GM20000 (cell line): ENCODE results near the gene DGKA.
"Not testable (repeated sequence)": the region's sequence is repeated elsewhere in the genome, so short reads cannot be mapped to it uniquely, and the experiment has no call there.

Experiments used
- DNase-seq: peaks from one replicate; pipeline ENCODE4 v3.0.0; 2012; ENCODE audit warnings: low spot score
- CTCF ChIP-seq: IDR thresholded peaks from 2 replicates; pipeline ENCODE4 v1.5.1; 2012; ENCODE audit warnings: mild to moderate bottlenecking, control low read depth; ENCODE audit errors: extremely low read depth, missing control alignments

The DGKA gene

GRCh38 chr12:55972042-55972441, 41.1 kb downstream of the DGKA start:
- no peak for TF ChIP-seq CTCF
- DNase-seq = no peak

- no peak for TF ChIP-seq CTCF
- no peak for DNase-seq
Measured at GRCh38 chr12:55972456-55972855, 41.5 kb downstream of the DGKA start.

- TF ChIP-seq CTCF = no peak
- DNase-seq = no peak
Measured at GRCh38 chr12:55972911-55973598, 42.1 kb downstream of the DGKA start.

- DNase-seq = peak; percentile 94
- TF ChIP-seq CTCF = no peak
Measured at GRCh38 chr12:55973599-55974307, 42.8 kb downstream of the DGKA start, which contains the start of gene RAB5B. RAB5B (plus strand) TSS chr12:55974078; CDS start chr12:55986961, 12,883 bp downstream.

- DNase-seq = peak; percentile 44
- TF ChIP-seq CTCF = no peak
Measured at GRCh38 chr12:55974308-55974730, 43.4 kb downstream of the DGKA start.

- TF ChIP-seq CTCF = no peak
Measured at GRCh38 chr12:55978393-55978792, 47.4 kb downstream of the DGKA start.

GRCh38 chr12:55979069-55979468, 48.1 kb downstream of the DGKA start:
- no peak for TF ChIP-seq CTCF
- DNase-seq = no peak

More at GRCh38 chr12:55978393-55978792, 47.4 kb downstream of the DGKA start:
- no peak for DNase-seq

- not testable (repeated sequence) for DNase-seq
Measured at GRCh38 chr12:55981882-55982281, 50.9 kb downstream of the DGKA start.
